Stimulated activated CD4-positive, alpha-beta T cell treated with anti-CD3 and anti-CD28 coated beads, Interleukin-15, amount 100 ng/mL, for 24 hours (primary cell): ENCODE measurements around the gene CDC5L.

ENCODE experiments used
- DNase-seq: peaks from one replicate; pipeline ENCODE4 v3.0.0-alpha.2; 2020

Gene CDC5L

DNA sequence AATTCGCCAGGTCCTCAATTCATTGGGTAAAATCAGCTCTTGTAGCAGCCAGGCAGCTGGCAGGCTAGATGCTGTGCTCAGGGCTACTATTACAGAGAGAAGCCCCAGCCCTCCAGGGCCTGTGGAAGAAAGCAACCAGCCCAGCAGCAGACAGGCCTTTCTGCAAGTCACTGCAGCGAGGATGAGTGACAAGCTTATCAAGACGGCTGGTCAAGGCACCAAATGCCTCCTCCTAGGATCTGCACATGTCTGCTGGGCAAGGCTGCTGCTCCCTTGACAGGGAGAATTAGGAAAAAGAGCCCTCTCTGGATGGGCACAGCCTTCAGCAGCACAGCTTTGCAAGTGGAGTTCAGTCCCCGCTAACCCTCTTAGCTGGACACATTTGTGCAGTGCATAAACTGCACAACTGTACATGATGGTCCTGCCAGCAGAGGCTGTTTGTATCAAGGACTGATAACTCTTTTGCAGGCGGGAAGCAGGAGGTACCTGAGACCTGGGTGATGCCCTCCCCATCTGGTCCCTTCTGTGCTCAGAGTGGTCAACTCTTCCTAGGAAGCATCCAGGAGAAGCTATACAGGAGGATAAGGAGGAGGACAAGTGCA is 89.9 kb downstream of the CDC5L start:
- DNase-seq, result no peak

DNA sequence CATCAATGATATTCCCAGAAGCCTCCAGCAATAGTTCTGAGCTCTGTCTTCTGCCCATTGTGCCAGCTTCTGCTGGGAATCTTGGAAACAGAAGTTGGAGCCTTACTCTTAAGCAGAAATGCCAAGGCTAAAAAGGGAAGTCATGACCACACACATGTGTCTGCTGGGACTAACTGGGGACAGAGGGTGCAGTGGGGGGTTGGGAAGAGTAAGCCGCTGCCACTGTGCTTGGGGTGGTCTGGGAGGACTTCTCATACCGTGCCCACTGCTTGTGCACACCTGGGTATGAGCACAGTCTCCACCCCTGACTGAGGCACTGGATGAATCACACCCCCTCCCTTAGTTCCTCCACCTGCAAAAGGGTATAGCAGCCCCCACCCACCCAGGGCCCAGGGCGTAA is 90.7 kb downstream of the CDC5L start:
- no peak for DNase-seq

GRCh38 chr6:44478591-44479254 is 91.2 kb downstream of the CDC5L start:
- no peak for DNase-seq

DNA sequence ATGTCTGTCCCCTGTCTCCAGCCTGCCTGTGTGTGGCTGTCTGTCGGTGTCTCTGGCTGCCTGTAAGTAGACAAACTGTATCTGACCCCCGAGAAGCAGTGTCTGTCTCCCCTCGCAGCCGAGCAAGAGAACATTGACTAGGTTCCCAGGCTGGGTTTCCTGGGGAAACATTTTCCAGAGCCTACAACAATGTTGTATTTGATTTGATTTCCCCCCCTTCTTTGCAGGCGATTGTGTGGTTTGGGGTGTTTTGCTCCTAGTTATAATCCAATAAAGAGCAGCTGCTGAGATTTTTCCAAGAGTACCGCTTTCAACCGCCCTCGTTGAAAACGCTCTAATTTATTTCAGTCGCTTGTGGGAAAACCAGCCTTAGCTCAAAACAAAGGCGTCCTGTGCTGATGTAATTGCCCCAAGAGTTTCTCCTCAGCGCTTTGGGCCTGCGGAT is 92.6 kb downstream of the CDC5L start:
- DNase-seq, result no peak

GRCh38 chr6:44481056-44481455 is 93.5 kb downstream of the CDC5L start:
- DNase-seq, result no peak

DNA sequence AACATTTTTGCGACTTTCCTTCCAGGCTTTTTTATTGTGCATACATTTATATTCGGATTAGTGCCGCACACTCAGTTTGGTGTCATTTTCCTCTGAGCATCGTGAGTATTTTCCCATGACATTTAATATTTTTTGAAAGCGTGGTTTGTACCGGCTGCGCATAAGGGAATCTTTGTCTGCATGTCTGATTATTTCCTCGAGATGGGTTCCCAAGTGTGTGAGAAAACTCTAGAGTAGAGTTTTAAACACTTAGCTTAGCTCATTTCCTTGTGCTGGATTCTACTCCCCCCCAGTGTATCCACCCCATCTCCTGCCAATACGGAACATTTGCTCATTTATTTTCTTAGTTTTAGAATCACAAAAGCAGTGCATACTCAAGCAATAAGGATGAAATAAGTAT is 94.3 kb downstream of the CDC5L start:
- DNase-seq, result no peak

GRCh38 chr6:44485601-44486401 is 98.3 kb downstream of the CDC5L start:
- DNase-seq, result no peak

DNA sequence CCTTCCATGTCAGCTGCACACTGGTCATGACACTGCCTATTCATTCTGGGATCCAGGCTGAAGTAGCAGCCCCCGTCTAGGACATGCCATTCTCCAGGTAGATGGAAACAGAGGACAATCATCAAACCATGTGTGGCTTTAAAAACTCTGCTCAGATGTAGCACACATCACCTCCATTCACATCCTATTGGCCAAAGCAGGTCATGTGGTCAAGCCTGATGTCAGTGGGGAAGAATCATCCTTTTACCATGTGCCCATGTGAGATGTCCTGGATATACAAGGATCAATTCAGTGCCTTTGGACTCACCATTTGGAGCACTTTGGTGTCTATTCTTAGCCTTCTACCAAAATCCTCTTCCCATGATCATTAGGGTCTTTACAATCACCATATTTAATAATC is 99.5 kb downstream of the CDC5L start:
- no peak for DNase-seq

GRCh38 chr6:44487586-44487985 is 100.1 kb downstream of the CDC5L start:
- DNase-seq, result no peak

DNA sequence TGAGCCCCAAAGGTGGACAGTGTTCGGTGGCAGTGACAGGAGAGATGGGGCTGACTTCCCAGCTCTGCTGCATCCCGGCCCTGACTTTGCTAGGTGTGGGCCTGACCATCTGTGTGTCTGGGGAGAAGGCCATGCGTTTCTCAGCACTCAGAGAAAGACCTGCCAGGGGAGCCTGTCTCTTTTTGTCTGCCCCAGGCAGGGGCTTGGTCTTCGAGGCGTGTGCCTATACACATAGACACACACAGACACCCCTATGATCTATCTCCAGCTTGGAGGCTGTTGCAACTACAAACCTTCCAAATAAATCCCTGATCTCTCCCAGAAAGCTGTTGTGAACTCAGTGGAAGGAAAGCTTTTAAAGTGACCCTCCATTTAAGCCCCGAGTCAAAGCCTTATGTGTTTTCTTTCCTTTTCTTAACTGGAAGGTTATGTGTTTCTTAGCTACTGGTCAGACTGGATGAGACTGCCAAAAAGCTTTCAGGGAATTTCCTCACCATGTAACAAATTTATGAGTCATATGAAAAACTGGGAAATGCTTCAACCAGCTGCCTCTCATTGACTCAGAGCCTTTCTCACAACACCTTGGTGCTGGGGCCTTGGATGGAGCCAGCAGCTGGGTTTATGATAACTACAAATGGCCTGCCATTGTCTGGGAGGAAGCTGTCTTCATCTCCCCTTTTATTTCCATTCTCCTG is 102.6 kb downstream of the CDC5L start:
- no peak for DNase-seq

DNA sequence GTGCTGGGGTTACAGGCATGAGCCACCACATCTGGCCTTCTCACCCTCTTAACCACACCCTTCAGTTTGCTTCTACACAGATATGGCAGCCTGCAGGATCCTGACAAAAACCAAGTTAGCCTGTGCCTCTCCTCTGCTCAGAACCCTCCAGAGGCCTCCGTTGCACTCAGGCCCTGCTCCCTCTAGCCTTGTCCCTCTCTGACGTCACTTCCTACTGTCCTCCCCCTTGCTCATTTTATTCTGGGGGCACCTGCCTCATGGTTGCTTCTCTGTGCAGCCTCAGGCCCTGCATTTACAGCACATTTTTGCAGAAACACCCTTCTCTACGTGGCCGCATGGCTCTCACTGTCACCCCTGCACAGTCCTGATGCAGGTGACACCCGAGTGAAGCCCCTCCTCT is 105.6 kb downstream of the CDC5L start:
- DNase-seq, result no peak

DNA sequence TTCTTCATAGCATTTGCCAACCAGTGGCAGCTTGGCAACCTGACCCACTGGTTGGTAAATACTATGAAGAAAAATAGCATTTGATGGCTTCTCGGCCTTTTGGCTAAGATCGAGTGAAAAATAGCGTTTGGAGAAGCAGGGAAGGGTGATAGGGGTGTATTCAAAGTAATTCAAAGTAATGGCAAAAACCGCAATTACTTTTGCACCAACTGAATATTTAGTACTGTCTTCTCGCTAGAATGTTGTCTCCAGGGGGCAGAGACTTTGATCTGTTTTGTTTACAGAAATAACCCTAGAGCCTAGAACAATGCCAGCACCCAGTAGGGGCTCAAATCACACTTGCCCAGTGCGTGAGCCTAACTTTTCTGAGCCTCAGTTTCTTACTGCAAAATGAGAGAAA is 106.1 kb downstream of the CDC5L start:
- no peak for DNase-seq

GRCh38 chr6:44494011-44494501 is 106.5 kb downstream of the CDC5L start:
- no peak for DNase-seq

- no peak for DNase-seq
These were observed 107.8 kb downstream of the CDC5L start for GRCh38 chr6:44495036-44495901.

- no peak for DNase-seq
These were observed 109.3 kb downstream of the CDC5L start for GRCh38 chr6:44496665-44497369.

DNA sequence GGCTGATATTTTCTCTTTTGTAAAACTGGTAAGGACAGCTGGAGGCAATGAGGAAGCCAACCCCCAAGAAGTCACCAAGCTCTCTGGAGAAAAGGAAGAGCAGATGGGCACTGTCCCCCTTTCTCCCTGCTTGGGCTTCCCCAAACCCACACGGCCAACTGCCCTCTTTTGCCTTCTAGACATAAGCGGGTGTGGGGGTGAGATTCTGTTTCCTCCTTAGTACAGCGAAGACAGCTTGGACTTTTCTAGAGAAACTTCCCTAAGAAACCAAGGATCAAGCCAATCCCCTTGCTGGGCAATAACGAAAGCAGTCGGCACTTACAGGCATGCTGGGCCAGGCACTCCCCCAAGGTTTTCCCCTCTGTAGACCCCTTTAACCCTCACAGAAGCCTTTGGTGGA is 110.3 kb downstream of the CDC5L start:
- no peak for DNase-seq

- DNase-seq, result no peak
These were observed 110.9 kb downstream of the CDC5L start for GRCh38 chr6:44498436-44498835.

DNA sequence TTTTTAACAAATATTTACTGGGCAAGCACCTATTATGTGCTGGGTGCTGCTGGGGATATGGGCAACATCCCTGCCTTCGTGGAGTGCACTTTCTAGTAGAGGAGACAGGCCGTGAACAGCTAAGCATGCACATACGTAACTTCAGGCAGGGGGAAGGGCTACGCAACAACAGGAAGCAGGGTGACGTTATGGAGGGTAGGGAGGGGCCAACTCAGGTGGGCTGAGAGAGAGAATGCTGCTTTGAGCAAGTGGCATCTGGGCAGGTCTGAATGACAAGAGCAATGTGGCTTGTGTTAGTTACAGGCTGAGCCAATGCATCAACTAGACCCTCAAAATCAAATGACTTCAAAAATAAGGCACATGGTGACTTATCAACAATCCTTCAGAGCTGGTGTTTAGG is 112.1 kb downstream of the CDC5L start:
- DNase-seq, result no peak
